Thoracic aorta (tissue), 2 donors: ENCODE results near the gene TIMM50. TPM values are rescaled to one million over a fixed set of nuclear protein-coding genes. Genes with fewer than 3 reads are reported as not detected.
A peak's percentile ranks its signal among the peaks of the same experiment; 100 is the strongest.

Source experiments
- ATAC-seq: fragments of 150-250 bp; one replicate; pipeline ENCODE4 v1.8.0; 2017; ENCODE audit warnings: low read depth; ENCODE audit not compliant: insufficient number of reproducible peaks, low FRiP score
- DNase-seq: peaks from one replicate; pipeline ENCODE4 v3.0.0-alpha.2; 2020; ENCODE audit warnings: low spot score
- H3K27ac ChIP-seq, 2 donors: fragments of 200-600 bp; sonication (generic); 1 replicate in 1 of 2; 2 replicates in 1 of 2; pipeline ENCODE4 v1.5.1; 2016; ENCODE audit warnings: mild to moderate bottlenecking in 2 of 2, moderate library complexity in 2 of 2
- H3K27me3 ChIP-seq: fragments of 200-600 bp; sonication (generic); replicated peaks from 2 replicates; pipeline ENCODE4 v1.6.0; 2016; ENCODE audit warnings: mild to moderate bottlenecking; ENCODE audit not compliant: insufficient read depth
- H3K36me3 ChIP-seq: fragments of 200-600 bp; sonication (generic); one replicate; pipeline ENCODE4 v1.5.1; 2016
- H3K4me1 ChIP-seq, 2 donors: fragments of 200-600 bp; sonication (generic); 1 replicate in 1 of 2; 2 replicates in 1 of 2; pipeline versions ENCODE4 v1.5.1 to v1.6.0; 2016; ENCODE audit warnings: low read depth in 2 of 2, mild to moderate bottlenecking in 1 of 2; ENCODE audit not compliant: control insufficient read depth in 1 of 2
- H3K4me3 ChIP-seq: fragments of 200-600 bp; sonication (generic); 2 replicates; pipeline ENCODE4 v1.5.1; 2016; ENCODE audit warnings: mild to moderate bottlenecking
- H3K9me3 ChIP-seq: fragments of 200-600 bp; sonication (generic); 2 replicates; pipeline ENCODE4 v1.5.1; 2016
- CTCF ChIP-seq: fragments of 200-600 bp; sonication (generic); IDR thresholded peaks from one replicate; pipeline ENCODE4 v1.5.1; 2019; ENCODE audit warnings: antibody characterized with exemption
- total RNA-seq, 2 donors: library from RNA; depleted of rRNA; stranded (reverse); fragments of >200 nt; gene quantifications; one replicate each; pipeline versions ENCODE4 v1.1.0 to v1.2.3, GENCODE V29; 2016

Gene TIMM50
- total RNA-seq, 2 donors from 2014 or later, result 25.7 to 51.4 TPM

- Histone ChIP-seq H3K4me3 (no peak overlapping the region), H3K9me3 (no peaks in the 10 kb centered on the region), H3K27ac (no peak overlapping the region), H3K4me1 (no peaks in the 10 kb centered on the region), H3K27me3 (no peaks in the 10 kb centered on the region), H3K36me3 (peaks cover 84% of the 10 kb centered on the region)
- no peak for DNase-seq
- no peak for ATAC-seq
- TF ChIP-seq CTCF, result no peak
Observed at GRCh38 chr19:39470724-39471339, 9.8 kb upstream of the TIMM50 start.

GRCh38 chr19:39471756-39472536, 8.7 kb upstream of the TIMM50 start:
- ATAC-seq (no peak), DNase-seq (no peak)
- Histone ChIP-seq H3K4me1 (no peaks in the 10 kb centered on the region), H3K9me3 (no peaks in the 10 kb centered on the region), H3K27me3 (no peaks in the 10 kb centered on the region), H3K4me3 (no peak overlapping the region), H3K36me3 (peaks cover 79% of the 10 kb centered on the region), H3K27ac (no peak overlapping the region)
- TF ChIP-seq CTCF, result no peak

GRCh38 chr19:39472746-39473442, 7.7 kb upstream of the TIMM50 start:
- no peaks in the 10 kb centered on the region for H3K9me3 ChIP-seq
- ATAC-seq (no peak), DNase-seq (no peak)
- no peaks in the 10 kb centered on the region for H3K4me1 ChIP-seq
- TF ChIP-seq CTCF, result no peak
- no peaks in the 10 kb centered on the region for H3K27me3 ChIP-seq
- H3K27ac ChIP-seq, result no peak overlapping the region
- peaks cover 72% of the 10 kb centered on the region for H3K36me3 ChIP-seq
- H3K4me3 ChIP-seq, result no peak overlapping the region

- Histone ChIP-seq H3K9me3 (no peaks in the 10 kb centered on the region), H3K4me1 (no peaks in the 10 kb centered on the region), H3K27ac (no peak overlapping the region), H3K27me3 (no peaks in the 10 kb centered on the region), H3K4me3 (no peak overlapping the region), H3K36me3 (peaks cover 66% of the 10 kb centered on the region)
- no peak for DNase-seq
- no peak for ATAC-seq
- TF ChIP-seq CTCF, result no peak
Observed at GRCh38 chr19:39473443-39473960, 7.1 kb upstream of the TIMM50 start.

- DNase-seq (no peak), ATAC-seq (no peak)
- Histone ChIP-seq H3K4me1 (no peaks in the 10 kb centered on the region), H3K27ac (no peak overlapping the region), H3K9me3 (no peaks in the 10 kb centered on the region), H3K27me3 (no peaks in the 10 kb centered on the region), H3K36me3 (peaks cover 59% of the 10 kb centered on the region), H3K4me3 (no peak overlapping the region)
- TF ChIP-seq CTCF, result peak; percentile 73
Observed at GRCh38 chr19:39474139-39474620, 6.5 kb upstream of the TIMM50 start.
